Mucosa of stomach (tissue), 1 donor: Measurements from ENCODE around the gene IL20RA.

ENCODE experiments used
- H3K27me3 ChIP-seq: one replicate; pipeline ENCODE4 v1.7.0; 2013; ENCODE audit warnings: mild to moderate bottlenecking, low read length; ENCODE audit not compliant: control insufficient read depth, insufficient read depth
- H3K36me3 ChIP-seq: one replicate; pipeline ENCODE4 v1.7.0; 2013; ENCODE audit warnings: low read length; ENCODE audit not compliant: control insufficient read depth, insufficient read depth
- H3K4me1 ChIP-seq: one replicate; pipeline ENCODE4 v1.7.0; 2013; ENCODE audit warnings: mild to moderate bottlenecking, low read length; ENCODE audit not compliant: control insufficient read depth, insufficient read depth
- H3K4me3 ChIP-seq: one replicate; pipeline ENCODE4 v1.7.0; 2013; ENCODE audit warnings: low read length
- H3K9ac ChIP-seq: one replicate; pipeline ENCODE4 v1.7.0; 2013; ENCODE audit warnings: mild to moderate bottlenecking, low read length, moderate library complexity
- H3K9me3 ChIP-seq: one replicate; pipeline ENCODE4 v1.7.0; 2013; ENCODE audit warnings: mild to moderate bottlenecking, low read length, moderate library complexity; ENCODE audit not compliant: control insufficient read depth
- donor health status: Pancreatic carcinoma.

Gene IL20RA

GRCh38 chr6:137013738-137014602 is 30.8 kb downstream of the IL20RA start:
- no peaks in the 10 kb centered on the region for H3K9me3 ChIP-seq
- H3K9ac ChIP-seq: no peak overlapping the region
- no peaks in the 10 kb centered on the region for H3K27me3 ChIP-seq
- no peak overlapping the region for H3K4me3 ChIP-seq
- H3K4me1 ChIP-seq: no peaks in the 10 kb centered on the region
- no peaks in the 10 kb centered on the region for H3K36me3 ChIP-seq

GRCh38 chr6:137013031-137013430 is 31.7 kb downstream of the IL20RA start:
- Histone ChIP-seq H3K36me3 (no peaks in the 10 kb centered on the region), H3K4me3 (no peak overlapping the region), H3K27me3 (no peaks in the 10 kb centered on the region), H3K9me3 (no peaks in the 10 kb centered on the region), H3K9ac (no peak overlapping the region), H3K4me1 (no peaks in the 10 kb centered on the region)

- Histone ChIP-seq H3K9me3 (no peaks in the 10 kb centered on the region), H3K4me3 (no peak overlapping the region), H3K4me1 (no peaks in the 10 kb centered on the region), H3K27me3 (no peaks in the 10 kb centered on the region), H3K9ac (no peak overlapping the region), H3K36me3 (no peaks in the 10 kb centered on the region)
Observed at GRCh38 chr6:137011406-137011805, 33.4 kb downstream of the IL20RA start.

GRCh38 chr6:137010128-137010718 is 34.5 kb downstream of the IL20RA start:
- Histone ChIP-seq H3K4me3 (no peak overlapping the region), H3K36me3 (no peaks in the 10 kb centered on the region), H3K9me3 (no peaks in the 10 kb centered on the region), H3K27me3 (no peaks in the 10 kb centered on the region), H3K4me1 (no peaks in the 10 kb centered on the region), H3K9ac (no peak overlapping the region)

- H3K4me3 ChIP-seq: no peak overlapping the region
- no peaks in the 10 kb centered on the region for H3K9me3 ChIP-seq
- no peaks in the 10 kb centered on the region for H3K27me3 ChIP-seq
- no peak overlapping the region for H3K9ac ChIP-seq
- H3K36me3 ChIP-seq: no peaks in the 10 kb centered on the region
- H3K4me1 ChIP-seq: no peaks in the 10 kb centered on the region
Observed at GRCh38 chr6:137008204-137008603, 36.6 kb downstream of the IL20RA start.

GRCh38 chr6:137006056-137006455 is 38.7 kb downstream of the IL20RA start:
- Histone ChIP-seq H3K36me3 (no peaks in the 10 kb centered on the region), H3K9ac (no peak overlapping the region), H3K27me3 (no peaks in the 10 kb centered on the region), H3K9me3 (no peaks in the 10 kb centered on the region), H3K4me3 (no peak overlapping the region), H3K4me1 (peaks cover 19% of the 10 kb centered on the region)

- H3K4me1 ChIP-seq: peaks cover 22% of the 10 kb centered on the region
- no peak overlapping the region for H3K9ac ChIP-seq
- H3K27me3 ChIP-seq: no peaks in the 10 kb centered on the region
- no peak overlapping the region for H3K4me3 ChIP-seq
- no peaks in the 10 kb centered on the region for H3K9me3 ChIP-seq
- H3K36me3 ChIP-seq: no peaks in the 10 kb centered on the region
Observed at GRCh38 chr6:137005073-137005472, 39.7 kb downstream of the IL20RA start.

GRCh38 chr6:137002505-137002904 is 42.3 kb downstream of the IL20RA start:
- H3K4me3 ChIP-seq: no peak overlapping the region
- H3K9ac ChIP-seq: no peak overlapping the region
- peaks cover 22% of the 10 kb centered on the region for H3K4me1 ChIP-seq
- no peaks in the 10 kb centered on the region for H3K27me3 ChIP-seq
- no peaks in the 10 kb centered on the region for H3K36me3 ChIP-seq
- no peaks in the 10 kb centered on the region for H3K9me3 ChIP-seq

- Histone ChIP-seq H3K9me3 (no peaks in the 10 kb centered on the region), H3K4me1 (peaks cover 22% of the 10 kb centered on the region), H3K4me3 (no peak overlapping the region), H3K27me3 (no peaks in the 10 kb centered on the region), H3K9ac (no peak overlapping the region), H3K36me3 (no peaks in the 10 kb centered on the region)
Observed at GRCh38 chr6:137001977-137002302, 42.8 kb downstream of the IL20RA start.

GRCh38 chr6:137001299-137001976 is 43.3 kb downstream of the IL20RA start:
- H3K4me1 ChIP-seq: peaks cover 22% of the 10 kb centered on the region
- no peaks in the 10 kb centered on the region for H3K27me3 ChIP-seq
- no peaks in the 10 kb centered on the region for H3K9me3 ChIP-seq
- H3K4me3 ChIP-seq: no peak overlapping the region
- H3K36me3 ChIP-seq: no peaks in the 10 kb centered on the region
- no peak overlapping the region for H3K9ac ChIP-seq

- no peaks in the 10 kb centered on the region for H3K9me3 ChIP-seq
- no peaks in the 10 kb centered on the region for H3K36me3 ChIP-seq
- no peaks in the 10 kb centered on the region for H3K27me3 ChIP-seq
- no peak overlapping the region for H3K4me3 ChIP-seq
- peaks cover 22% of the 10 kb centered on the region for H3K4me1 ChIP-seq
- no peak overlapping the region for H3K9ac ChIP-seq
Observed at GRCh38 chr6:137000825-137001224, 43.9 kb downstream of the IL20RA start.

GRCh38 chr6:136995521-136995920 is 49.2 kb downstream of the IL20RA start:
- no peak overlapping the region for H3K9ac ChIP-seq

More at GRCh38 chr6:136995521-136995920, 49.2 kb downstream of the IL20RA start:
- Histone ChIP-seq H3K27me3 (no peaks in the 10 kb centered on the region), H3K4me3 (no peak overlapping the region), H3K9me3 (no peaks in the 10 kb centered on the region), H3K4me1 (peaks cover 18% of the 10 kb centered on the region), H3K36me3 (no peaks in the 10 kb centered on the region)
